GM19351 (cell line): Measurements from ENCODE around the gene RHOA.
"Not testable (repeated sequence)": the region's sequence is repeated elsewhere in the genome, so short reads cannot be mapped to it uniquely, and the experiment has no call there.

Experiments used
- ATAC-seq: cut with Tn5 transposase; IDR thresholded peaks from one replicate; pipeline ENCODE4 v1.9.1; 2021; ENCODE audit warnings: mild to moderate bottlenecking, moderate library complexity; ENCODE audit not compliant: unreplicated experiment

The RHOA gene

DNA sequence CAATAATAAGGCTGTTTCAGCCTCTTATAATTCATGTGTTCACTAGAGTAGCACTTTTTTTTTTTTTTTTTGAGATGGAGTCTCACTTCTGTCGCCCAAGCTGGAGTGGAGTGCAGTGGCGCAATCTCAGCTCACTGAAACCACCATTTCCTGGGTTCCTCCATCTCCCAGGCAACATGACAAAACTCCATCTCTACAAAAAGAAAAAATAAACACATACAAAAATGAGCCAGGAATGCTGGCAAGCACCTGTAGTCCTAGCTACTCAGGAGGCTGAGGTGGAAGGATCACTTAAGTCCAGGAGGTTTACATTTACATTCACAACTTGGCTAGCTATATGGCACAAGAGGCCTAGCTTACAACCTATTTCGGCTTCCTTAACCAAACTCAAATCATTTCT is 78.7 kb downstream of the RHOA start:
- no peak for ATAC-seq

DNA sequence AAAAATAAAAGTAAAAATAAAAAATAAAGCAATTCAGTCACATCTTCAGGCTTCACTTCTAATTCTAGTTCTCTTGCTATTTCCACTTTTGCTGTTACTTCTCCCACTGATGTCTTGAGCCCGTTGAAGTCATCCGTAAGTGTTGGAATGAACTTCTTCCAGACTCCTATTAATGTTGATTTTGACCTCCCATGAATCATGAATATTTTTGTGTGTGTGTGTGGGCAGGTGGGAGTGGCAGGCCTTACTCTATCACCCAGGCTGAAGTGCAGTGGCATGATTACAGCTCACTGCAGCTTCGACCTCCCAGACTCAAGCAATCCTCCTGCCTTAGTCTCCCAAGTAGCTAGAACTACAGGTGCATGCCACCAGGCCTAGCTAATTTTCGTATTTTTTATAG is 82.6 kb downstream of the RHOA start:
- no peak for ATAC-seq

DNA sequence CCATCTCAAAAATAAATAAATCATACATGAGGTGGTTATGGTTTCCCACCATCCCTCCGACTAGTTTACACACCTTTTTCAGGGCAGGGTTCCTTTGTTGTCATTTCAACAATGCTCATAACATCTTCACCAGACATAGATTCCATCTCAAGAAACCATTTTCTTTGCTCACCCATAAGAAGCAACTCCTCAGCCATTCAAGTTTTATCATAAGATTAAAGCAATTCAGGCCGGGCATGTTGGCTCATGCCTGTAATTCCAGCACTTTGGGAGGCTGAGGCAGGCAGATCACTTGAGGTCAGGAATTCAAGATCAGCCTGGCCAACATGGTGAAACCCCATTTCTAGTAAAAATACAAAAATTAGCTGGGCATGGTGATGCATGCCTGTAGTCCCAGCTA is 83.4 kb downstream of the RHOA start:
- ATAC-seq = not testable (repeated sequence)

DNA sequence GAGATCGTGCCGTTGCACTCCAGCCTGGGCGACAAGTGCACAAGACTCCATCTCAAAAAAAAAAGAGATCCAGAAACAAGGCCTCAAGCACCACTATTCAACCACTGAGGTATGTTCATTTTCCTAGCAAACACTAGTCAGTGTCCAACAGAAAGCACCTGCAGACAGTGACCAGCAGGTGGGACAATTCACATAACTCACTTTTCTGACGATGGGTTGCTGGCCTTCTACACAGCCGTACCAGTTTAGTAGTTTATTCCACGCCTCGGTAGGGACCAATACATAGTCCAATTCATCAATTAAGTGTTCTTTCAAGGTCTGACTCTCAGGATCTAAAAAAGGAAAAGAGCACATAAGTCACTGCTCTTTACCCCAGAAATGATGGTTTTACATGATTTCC is 84.3 kb downstream of the RHOA start:
- ATAC-seq = no peak

DNA sequence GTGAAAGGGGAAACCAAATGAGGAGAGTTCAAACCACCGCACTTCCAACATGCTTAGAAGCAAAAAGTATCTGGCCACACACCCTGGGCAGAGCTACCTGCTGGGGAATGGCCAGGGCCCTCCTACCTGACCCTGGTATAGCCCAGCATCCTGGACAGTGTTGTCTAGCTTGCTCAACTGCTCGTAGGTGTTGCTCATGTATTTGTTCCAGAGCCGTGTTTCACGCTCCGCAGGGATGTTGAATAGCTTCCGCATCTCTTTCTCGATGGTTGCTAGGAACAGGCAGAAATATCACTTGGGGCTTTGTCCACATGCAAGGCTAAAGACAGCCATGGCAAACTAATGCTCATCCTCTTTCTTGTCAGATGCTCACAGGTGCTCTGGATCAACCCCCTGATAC is 87.0 kb downstream of the RHOA start:
- no peak for ATAC-seq

DNA sequence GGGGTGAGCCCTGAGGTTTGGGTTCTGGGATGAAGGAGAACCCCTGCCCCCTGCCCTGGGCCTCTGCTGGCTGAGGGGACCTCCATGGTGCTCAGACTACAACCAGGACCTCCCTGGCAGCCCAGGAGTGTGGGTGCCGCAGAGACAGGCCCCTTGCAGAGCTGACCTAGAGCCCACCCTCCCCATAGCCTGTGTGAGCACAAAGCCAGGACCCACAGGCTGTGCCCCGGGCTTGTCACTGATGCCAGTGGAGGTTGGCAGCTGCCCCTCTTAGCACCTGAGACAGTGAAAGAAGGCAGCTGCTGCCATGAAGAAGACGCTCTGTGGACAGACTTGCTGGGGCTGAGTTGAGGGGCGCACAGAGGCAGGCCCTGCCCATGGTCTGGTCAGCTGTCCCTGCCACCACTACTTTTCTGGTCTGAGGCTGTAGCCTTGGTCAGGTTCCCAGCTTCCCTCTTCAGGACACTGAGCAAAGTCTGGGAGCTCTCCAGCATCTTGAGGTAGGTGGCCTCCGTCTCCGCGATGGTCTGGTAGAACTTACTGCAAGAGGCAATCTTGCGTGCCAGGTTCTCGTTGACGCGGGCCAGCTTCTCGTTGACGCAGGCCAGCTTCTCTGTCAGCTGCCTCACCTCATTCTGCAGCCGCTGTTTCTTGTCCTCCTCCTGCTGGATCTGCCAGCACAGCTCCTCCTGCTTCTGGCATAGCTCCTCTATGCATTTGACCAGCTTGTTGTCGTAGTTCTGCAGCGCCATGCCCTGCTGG is 94.9 kb downstream of the RHOA start:
- no peak for ATAC-seq

DNA sequence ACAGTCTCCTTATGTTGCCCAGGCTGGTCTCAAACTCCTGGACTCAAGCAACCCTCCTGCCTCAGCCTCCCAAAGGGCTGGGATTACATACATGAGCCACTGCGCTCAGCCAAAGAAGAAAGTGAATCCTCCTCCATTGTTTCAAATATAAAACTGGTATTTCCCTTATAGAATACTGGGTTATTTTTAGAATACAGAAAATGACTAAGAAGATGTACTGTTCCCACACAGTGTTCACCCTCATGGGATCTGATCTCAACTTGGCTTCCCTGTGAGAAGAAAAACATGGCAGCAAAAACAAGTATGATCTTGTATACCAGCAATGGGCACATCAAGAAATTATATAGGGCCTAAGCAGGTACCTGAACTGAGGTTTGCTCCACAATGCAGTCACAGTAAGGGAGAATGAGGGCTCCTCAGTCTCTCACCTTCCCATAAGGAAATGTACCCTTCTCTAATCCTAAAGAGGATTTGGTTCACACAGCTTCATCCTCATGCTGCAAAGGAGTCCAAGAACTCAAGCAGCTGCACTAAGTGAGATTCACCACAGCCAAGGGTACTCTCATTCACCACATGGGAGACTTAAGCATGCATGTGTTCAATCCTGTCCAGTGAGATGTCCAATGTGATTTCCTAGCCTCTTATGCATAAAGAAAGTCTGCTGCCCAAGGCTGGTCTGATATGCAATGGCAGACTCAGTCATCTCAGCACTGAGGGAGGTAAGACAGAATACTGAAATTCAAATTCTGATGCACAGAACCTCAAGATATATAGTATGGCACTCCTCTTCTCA is 97.7 kb downstream of the RHOA start:
- no peak for ATAC-seq

DNA sequence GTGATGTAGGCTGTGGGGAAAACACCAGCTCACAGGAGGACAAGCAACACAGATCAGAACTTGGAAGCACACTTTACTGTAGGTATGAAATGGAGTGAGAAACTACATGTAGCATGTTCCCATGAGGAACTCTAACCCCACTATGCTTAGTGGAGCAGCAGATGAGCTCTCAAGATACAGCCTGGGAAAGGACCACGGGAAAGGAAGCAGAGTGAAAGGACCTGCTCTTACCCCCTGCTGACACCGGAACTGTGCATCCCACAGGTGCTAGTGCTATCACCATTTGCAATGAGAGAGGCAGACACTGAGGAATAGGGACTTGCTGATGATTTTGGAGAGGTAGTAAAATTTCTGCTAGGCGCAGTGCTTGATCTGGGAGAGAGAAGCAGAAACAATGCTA is 100.5 kb downstream of the RHOA start:
- ATAC-seq = no peak

DNA sequence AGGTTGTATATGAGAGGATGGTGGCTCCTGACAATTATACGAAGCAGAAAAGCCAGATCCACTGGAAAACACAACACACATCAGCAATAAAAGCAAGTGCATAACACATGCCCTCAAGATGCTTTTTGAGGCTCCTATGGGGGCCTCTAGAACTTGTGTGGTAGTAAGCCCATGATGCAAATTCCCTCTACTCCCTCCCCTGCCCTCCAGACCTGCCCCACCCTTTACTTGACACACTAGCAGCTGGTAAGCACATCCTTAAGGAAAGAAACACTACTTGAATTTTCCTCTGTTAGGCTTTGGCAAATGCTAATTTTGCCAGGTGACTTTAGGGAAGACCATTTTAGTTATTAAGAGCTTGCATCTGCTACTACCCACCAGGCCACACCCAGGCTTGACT is 101.1 kb downstream of the RHOA start:
- no peak for ATAC-seq
